GM12892 (cell line): Measurements from ENCODE around the gene STIM2.
A peak's percentile ranks its signal among the peaks of the same experiment; 100 is the strongest.

Experiments
- DNase-seq: peaks from one replicate; pipeline ENCODE4 v3.0.0; 2011; ENCODE audit not compliant: insufficient read length
- FAIRE-seq: peaks from 2 replicates; lab custom pipeline; 2011; peaks lifted over from hg19 to GRCh38; lab: Jason Lieb, UNC
- POLR2A ChIP-seq: IDR thresholded peaks from 2 replicates; pipeline ENCODE4 v1.6.1; 2011; ENCODE audit warnings: low read depth, low read length, control low read depth
- POLR2AphosphoS5 ChIP-seq: IDR thresholded peaks from 2 replicates; pipeline ENCODE4 v1.6.1; 2011; ENCODE audit warnings: low read depth, low read length, control low read depth
- TAF1 ChIP-seq: IDR thresholded peaks from 2 replicates; pipeline ENCODE4 v1.6.1; 2011; ENCODE audit warnings: low read depth, mild to moderate bottlenecking, control low read depth, low read length, borderline replicate concordance

STIM2 gene

DNA sequence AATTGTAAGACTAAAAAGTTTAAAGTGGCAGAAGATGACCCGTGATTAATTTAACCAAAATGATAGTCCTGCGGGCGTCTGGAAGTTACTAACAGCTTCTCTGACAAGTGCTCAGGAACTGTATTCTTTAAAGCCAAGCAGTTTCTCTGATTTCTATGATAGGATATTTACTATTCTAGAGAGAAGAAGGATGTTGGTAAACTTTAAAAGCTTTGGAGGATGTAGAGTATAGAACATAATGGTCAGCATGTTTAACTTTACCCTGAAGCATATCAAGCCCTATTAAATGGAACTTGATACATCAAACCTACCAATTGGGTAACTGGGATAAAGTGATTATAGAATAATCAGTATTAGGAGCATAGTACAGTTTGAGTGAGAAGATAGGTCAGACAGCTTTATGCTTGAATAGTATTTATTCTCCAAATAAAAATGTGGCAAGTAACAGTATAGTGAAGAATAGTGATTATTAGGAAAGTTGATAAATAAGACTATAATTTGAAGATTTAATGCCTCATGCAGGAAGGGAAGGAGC is 1.8 kb downstream of the STIM2 start:
- FAIRE-seq = peak; percentile 9
- TF ChIP-seq POLR2AphosphoS5 = no peak
- TF ChIP-seq TAF1 = no peak
- no peak for TF ChIP-seq POLR2A
- no peak for DNase-seq

GRCh38 chr4:26863512-26863911 is 2.9 kb downstream of the STIM2 start:
- DNase-seq = no peak
- TF ChIP-seq POLR2A = no peak
- TF ChIP-seq POLR2AphosphoS5 = no peak
- no peak for TF ChIP-seq TAF1
- FAIRE-seq = no peak

DNA sequence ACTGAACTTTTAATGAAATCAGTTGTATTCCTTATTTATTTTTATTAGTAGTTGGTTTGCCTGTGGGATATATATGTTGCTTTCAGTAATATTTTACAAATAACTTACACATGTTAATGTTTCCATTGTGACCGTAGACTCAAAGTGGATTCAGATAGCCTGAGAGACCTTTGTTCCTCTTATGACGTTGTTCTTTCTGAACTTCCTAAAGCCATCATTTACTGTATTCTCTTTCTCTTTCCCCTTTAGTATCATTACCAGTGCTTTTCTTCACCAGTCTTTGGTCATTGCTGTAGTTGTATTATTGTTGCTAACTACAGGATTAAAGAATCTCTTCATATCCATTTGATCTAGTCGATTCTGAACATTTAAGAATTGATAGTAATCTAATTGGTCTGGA is 4.3 kb downstream of the STIM2 start:
- TF ChIP-seq TAF1 (no peak), POLR2AphosphoS5 (no peak), POLR2A (no peak)
- no peak for DNase-seq
- peak; percentile 40 for FAIRE-seq

DNA sequence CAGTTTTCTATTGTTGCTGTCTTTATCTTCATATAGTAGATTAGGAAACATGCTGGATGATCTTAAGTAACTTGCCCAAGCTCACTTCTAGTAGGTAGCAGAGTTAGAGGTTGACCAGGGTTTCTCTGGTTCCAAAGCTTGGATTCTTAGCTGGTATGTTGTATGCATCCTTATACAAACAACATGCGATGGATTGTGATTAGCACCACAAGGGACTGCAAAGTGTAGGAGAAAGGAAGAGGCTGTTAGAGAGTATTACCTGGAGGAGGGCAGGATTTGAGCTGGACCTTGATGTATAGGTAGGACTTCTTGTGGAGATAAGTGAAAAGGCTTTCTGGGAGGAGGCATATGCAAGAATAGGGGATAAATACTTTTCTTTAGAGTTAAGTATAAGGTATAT is 5.6 kb downstream of the STIM2 start:
- TF ChIP-seq TAF1 (no peak), POLR2A (no peak), POLR2AphosphoS5 (no peak)
- DNase-seq (no peak), FAIRE-seq (no peak)

DNA sequence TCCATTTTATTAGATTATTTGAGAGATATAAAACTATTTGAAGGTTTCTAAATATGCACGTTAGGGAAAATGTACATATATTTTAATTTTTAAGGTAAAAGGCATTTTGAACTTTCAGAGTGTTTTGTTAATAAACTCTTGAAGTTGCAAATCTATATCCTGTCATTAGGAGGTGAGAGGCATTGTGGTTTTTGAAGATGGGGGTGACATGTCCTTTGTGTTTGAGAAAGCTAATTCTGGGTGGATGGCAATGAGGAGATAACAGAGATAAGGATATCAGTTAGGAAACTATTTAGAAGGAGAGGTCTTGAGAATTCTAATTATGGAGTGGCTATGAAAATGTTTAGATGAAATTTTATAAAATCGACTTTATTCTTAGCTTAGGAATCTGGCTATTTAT is 6.1 kb downstream of the STIM2 start:
- DNase-seq = no peak
- FAIRE-seq = no peak
- TF ChIP-seq POLR2AphosphoS5 (no peak), TAF1 (no peak), POLR2A (no peak)

- DNase-seq = no peak
- TF ChIP-seq POLR2AphosphoS5 (no peak), TAF1 (no peak), POLR2A (no peak)
- no peak for FAIRE-seq
Measured at GRCh38 chr4:26867914-26868684, 7.5 kb downstream of the STIM2 start.

GRCh38 chr4:26870576-26871262 is 10.1 kb downstream of the STIM2 start:
- peak; percentile 53 for FAIRE-seq

GRCh38 chr4:26871611-26872010 is 11.0 kb downstream of the STIM2 start:
- FAIRE-seq (no peak), DNase-seq (no peak)
- TF ChIP-seq TAF1 (no peak), POLR2A (no peak), POLR2AphosphoS5 (no peak)

More at GRCh38 chr4:26870576-26871262, 10.1 kb downstream of the STIM2 start:
- TF ChIP-seq POLR2AphosphoS5 (no peak), POLR2A (no peak), TAF1 (no peak)
- no peak for DNase-seq

DNA sequence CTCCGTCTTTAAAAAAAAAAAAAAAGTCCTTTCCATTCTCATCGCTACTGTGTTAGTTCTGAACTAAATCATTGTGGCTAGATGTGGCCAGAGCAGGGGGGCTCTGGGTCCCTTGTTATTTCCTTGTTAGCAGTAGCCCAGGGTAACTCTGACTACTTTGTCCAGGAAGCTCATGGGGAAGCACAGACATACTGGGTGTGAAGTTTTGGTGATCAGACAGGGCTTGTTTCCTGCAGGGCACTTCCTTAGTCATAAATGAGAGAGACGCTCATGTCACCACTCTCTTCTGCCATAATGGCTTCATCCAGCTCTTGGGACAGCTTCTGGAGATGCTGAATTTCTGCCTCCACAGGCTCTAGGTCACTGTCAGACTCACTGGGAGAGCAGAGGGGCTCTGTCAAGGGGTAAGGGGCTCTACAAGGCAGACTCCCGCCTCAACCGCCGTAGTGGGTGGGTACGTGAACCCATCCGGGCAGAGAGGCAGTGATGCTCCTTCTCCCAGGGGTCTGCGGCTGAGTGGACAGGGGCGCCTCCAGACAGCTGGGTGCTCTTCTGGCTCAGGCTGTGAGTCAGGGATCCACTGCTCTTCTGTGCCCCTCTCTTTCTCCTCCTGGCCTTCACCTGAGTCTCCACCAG is 12.9 kb downstream of the STIM2 start:
- no peak for FAIRE-seq
- no peak for TF ChIP-seq POLR2A
- no peak for TF ChIP-seq POLR2AphosphoS5
- no peak for TF ChIP-seq TAF1
- DNase-seq = no peak

DNA sequence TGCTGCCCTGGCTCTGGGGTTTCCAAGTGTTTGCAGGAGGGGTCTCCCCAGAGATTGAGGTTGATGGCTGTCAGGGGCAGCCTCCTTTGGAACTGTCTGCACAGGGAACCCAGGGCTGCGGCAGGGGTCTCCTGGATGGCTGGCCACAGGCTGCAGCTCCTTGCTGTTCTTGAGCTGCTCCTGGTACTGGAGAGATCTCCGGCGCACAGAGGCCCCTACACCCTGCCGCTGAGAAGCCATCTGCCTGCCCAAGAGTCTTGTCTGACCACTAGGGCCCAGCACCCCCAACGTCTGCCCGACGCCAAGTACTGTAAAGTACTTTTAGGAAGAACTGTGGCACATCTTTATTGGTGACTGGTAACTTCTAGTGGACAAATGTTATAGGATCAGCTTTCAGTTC is 13.5 kb downstream of the STIM2 start:
- FAIRE-seq (no peak), DNase-seq (no peak)
- no peak for TF ChIP-seq POLR2A

- no peak for FAIRE-seq
- TF ChIP-seq POLR2A (no peak), POLR2AphosphoS5 (no peak), TAF1 (no peak)
- DNase-seq = no peak
Measured at GRCh38 chr4:26877406-26877805, 16.8 kb downstream of the STIM2 start.
